K562 (cell line): ENCODE measurements around the gene RAD51AP1.
A peak's percentile ranks its signal among the peaks of the same experiment; 100 is the strongest.

ENCODE experiments used
- BCL6 ChIP-seq: fragments of 250-450 bp; sonication (Bioruptor Pico); IDR thresholded peaks from 2 replicates; pipeline ENCODE4 v1.4.0; 2020
- ETV6 ChIP-seq, 3 experiments: fragments of 150-350 bp in 1 of 3; sonication (generic) in 1 of 3; formaldehyde crosslinking in 1 of 3; IDR thresholded peaks; 2 replicates each; pipeline versions ENCODE4 v1.6.1 to v1.8.0; 2014 to 2022; ENCODE audit warnings: borderline replicate concordance in 2 of 3, low read depth in 2 of 3, antibody characterized with exemption in 1 of 3, low read length in 1 of 3, mild to moderate bottlenecking in 1 of 3, missing genetic modification reagents in 1 of 3
- NRF1 ChIP-seq, 2 experiments: fragments of 450-650 bp; IDR thresholded peaks in 1 of 2; conservative IDR thresholded peaks in 1 of 2; 2 replicates each; pipeline ENCODE4 v1.6.1; 2014; ENCODE audit warnings: mild to moderate bottlenecking in 2 of 2
- TF ChIP-seq, protein P1 (sequence below): fragments of 250-450 bp; sonication (Bioruptor Pico); IDR thresholded peaks from 2 replicates; pipeline ENCODE4 v1.4.0; 2020; ENCODE audit warnings: mild to moderate bottlenecking

DNA sequence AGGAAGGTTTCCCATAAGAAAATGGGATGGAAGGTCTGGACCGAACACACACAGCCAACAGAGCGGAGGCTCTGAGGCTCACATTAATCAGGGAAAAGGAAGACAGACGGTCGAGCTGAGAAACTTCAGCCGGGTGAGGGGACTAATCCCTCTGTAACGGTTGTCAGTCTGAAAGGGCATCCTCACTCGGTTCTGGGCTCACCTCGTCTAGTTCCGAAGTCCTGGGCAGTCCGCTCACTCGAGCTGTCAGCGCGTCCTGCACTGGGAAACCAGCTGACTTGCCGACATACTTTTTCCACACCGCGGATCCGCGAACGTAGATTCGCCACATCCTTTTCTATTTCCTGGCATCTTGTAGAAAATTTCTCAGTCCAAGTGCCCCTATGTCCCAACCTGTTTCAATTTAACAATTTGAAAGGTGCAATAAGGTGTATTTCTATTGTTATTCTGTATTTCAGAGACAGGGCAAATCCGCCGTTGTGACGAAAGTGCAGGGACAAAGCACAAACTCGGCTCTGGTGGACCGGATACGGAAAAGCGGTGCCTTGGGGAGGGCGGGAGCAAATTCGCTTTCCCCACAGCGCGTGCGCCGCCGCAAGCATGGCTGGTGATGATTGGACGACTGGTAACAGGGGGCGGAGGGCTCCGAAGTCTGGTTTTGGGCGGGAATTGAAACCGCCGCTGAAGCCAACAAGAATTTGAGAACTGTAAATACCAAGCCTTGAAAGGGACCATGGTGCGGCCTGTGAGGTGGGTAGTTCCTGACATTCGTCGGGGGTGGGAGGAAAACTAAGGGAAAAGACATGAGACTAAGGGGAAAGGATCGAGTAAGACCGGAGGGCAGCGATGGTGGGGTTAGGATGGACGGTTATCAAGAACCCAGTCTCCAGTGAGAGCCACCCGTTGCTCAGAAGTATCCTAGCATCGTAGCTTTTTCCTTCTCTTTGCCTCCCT is at the start of gene RAD51AP1:
- TF ChIP-seq, protein P1, sequence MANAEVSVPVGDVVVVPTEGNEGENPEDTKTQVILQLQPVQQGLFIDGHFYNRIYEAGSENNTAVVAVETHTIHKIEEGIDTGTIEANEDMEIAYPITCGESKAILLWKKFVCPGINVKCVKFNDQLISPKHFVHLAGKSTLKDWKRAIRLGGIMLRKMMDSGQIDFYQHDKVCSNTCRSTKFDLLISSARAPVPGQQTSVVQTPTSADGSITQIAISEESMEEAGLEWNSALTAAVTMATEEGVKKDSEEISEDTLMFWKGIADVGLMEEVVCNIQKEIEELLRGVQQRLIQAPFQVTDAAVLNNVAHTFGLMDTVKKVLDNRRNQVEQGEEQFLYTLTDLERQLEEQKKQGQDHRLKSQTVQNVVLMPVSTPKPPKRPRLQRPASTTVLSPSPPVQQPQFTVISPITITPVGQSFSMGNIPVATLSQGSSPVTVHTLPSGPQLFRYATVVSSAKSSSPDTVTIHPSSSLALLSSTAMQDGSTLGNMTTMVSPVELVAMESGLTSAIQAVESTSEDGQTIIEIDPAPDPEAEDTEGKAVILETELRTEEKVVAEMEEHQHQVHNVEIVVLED (CRISPR knock-in tag), result no peak
- no peak for TF ChIP-seq ETV6 (IDR thresholded peaks at IDR 0.05; ENCODE audit: borderline replicate concordance in 1 of 2, low read depth in 2 of 2, low read length in 1 of 2)
- no peak for TF ChIP-seq ETV6 (CRISPR knock-in tag; IDR thresholded peaks at IDR 0.05; ENCODE audit: borderline replicate concordance)
- TF ChIP-seq NRF1 (conservative IDR thresholded peaks at IDR 0.05 in 1 of 2, IDR thresholded peaks at IDR 0.05 in 1 of 2), result peak; percentile 95 to 96
- no peak for TF ChIP-seq BCL6 (CRISPR knock-in tag)
